ENCODE measurements around the gene PRRT1B. TPM values are rescaled to one million over a fixed set of nuclear protein-coding genes. Genes with fewer than 3 reads are reported as not detected.

The PRRT1B gene
- total RNA-seq, 1 experiment from 2014 or later = 1.2 TPM

DNA sequence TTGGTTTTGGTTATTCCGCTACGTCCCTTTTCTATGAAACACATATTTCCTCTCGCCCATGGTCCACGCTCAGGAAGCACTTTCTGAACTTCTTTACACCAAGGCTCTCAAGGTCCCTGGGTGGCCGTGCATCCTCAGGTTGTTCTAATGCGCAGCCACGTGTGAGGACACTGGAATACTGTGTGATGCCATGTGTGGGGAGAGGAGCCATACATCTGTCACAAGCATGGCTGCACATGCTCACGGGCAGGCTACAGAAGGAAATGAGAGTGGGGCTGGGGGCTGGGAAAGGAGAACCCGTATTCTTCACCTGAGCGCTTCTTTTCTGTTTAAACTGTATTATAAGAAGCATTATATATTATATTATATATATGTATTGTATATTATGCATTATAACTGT is 36.7 kb downstream of the PRRT1B start:
- Mint-ChIP-seq H3K36me3 (peaks cover 13% of the 10 kb centered on the region), H3K4me1 (no peaks in the 10 kb centered on the region), H3K4me3 (no peak overlapping the region), H3K27ac (no peak overlapping the region), H3K27me3 (ENCODE audit: low read depth) (no peaks in the 10 kb centered on the region), H3K9me3 (no peaks in the 10 kb centered on the region)
- ChIA-PET POLR2A (no interaction called here), CTCF (no interaction called here)
- ATAC-seq (no peak), DNase-seq (ENCODE audit: low spot score) (no peak)
- TF ChIP-seq, protein P1, sequence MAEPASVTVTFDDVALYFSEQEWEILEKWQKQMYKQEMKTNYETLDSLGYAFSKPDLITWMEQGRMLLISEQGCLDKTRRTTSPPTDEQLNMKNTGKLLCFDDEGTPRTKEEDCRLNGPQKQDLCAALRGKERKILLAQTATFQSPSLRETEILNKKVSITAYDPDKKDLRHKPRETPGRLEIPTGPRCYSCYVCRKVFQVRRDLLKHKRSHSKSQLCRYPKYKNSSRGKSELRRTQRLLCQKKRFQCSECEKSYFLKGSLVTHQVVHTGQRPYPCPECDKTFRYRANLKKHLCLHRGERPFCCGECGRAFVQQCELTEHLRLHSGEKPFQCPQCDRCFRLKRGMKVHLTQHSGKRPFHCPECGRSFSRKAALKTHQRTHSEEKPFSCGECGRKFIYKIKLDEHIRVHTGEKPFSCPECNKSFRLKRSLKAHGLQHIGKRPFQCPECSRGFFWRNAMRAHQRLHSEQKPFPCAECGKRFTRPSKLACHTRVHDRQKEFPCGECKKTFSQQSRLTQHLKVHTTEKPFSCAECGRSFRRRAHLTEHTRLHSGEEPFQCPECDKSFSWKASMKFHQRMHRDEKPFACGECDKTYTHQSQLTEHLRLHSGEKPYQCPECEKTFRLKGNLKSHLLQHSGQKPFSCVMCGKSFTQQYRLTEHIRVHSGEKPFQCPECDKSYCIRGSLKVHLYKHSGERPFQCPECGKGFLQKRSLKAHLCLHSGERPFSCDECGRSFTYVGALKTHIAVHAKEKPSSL (CRISPR knock-in tag; conservative IDR thresholded peaks at IDR 0.05) = no peak
- TF ChIP-seq, protein P2, sequence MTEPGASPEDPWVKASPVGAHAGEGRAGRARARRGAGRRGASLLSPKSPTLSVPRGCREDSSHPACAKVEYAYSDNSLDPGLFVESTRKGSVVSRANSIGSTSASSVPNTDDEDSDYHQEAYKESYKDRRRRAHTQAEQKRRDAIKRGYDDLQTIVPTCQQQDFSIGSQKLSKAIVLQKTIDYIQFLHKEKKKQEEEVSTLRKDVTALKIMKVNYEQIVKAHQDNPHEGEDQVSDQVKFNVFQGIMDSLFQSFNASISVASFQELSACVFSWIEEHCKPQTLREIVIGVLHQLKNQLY (CRISPR knock-in tag; IDR thresholded peaks at IDR 0.05) = no peak
- TF ChIP-seq IRF2 (CRISPR knock-in tag; IDR thresholded peaks at IDR 0.05; ENCODE audit: borderline replicate concordance, low read depth) = no peak
- TF ChIP-seq JUN (CRISPR knock-in tag; IDR thresholded peaks at IDR 0.05) = no peak
- no peak for TF ChIP-seq ZNF232 (CRISPR knock-in tag; IDR thresholded peaks at IDR 0.05)
- TF ChIP-seq, protein P3, sequence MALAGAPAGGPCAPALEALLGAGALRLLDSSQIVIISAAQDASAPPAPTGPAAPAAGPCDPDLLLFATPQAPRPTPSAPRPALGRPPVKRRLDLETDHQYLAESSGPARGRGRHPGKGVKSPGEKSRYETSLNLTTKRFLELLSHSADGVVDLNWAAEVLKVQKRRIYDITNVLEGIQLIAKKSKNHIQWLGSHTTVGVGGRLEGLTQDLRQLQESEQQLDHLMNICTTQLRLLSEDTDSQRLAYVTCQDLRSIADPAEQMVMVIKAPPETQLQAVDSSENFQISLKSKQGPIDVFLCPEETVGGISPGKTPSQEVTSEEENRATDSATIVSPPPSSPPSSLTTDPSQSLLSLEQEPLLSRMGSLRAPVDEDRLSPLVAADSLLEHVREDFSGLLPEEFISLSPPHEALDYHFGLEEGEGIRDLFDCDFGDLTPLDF (CRISPR knock-in tag; IDR thresholded peaks at IDR 0.05) = no peak
- TF ChIP-seq, protein P4, sequence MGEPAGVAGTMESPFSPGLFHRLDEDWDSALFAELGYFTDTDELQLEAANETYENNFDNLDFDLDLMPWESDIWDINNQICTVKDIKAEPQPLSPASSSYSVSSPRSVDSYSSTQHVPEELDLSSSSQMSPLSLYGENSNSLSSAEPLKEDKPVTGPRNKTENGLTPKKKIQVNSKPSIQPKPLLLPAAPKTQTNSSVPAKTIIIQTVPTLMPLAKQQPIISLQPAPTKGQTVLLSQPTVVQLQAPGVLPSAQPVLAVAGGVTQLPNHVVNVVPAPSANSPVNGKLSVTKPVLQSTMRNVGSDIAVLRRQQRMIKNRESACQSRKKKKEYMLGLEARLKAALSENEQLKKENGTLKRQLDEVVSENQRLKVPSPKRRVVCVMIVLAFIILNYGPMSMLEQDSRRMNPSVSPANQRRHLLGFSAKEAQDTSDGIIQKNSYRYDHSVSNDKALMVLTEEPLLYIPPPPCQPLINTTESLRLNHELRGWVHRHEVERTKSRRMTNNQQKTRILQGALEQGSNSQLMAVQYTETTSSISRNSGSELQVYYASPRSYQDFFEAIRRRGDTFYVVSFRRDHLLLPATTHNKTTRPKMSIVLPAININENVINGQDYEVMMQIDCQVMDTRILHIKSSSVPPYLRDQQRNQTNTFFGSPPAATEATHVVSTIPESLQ (CRISPR knock-in tag; IDR thresholded peaks at IDR 0.05) = no peak

DNA sequence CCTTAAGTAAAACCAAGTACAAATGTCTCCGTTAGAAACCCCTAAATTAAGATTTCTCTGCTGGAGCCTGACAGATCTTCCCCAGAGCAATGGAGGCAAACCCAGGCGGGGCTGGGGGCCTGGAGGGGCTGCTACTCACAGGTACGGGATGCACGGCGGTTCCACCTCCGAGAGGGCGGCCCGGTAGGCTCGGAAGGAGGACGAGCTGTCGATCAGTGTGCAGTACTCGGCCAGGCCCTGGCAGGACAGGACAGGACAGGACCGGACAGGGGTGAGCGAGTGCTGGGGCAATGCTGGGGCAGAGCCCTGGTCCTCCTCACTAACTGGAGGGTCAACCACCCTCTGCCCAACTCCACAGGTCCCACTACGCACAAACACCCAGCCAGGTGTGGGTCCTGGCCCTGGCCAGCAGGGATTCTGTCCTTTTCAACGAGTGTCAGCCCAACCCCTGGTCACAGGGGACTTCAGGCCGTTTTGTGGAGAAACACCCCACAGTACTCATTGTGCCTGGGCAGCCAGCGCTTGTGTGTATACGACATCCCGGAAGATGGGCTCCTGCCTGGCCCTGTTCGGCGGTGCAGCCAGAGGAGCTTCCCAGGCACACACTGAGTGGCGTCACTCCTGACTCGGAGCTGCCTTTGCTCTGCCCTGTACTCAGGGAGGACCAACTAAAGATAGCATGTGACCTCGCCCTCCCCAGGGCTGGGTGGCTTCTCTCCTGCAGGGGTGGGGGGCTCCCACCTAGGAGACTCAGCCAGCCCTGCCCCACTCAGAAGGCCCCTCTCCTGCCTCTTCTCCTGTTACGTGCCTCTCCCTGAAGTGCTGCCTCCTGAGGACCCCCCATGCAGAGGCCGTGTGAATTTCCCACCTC is 37.4 kb downstream of the PRRT1B start:
- Mint-ChIP-seq H3K4me3 (no peak overlapping the region), H3K27ac (no peak overlapping the region), H3K4me1 (no peaks in the 10 kb centered on the region), H3K36me3 (peaks cover 13% of the 10 kb centered on the region), H3K27me3 (ENCODE audit: low read depth) (no peaks in the 10 kb centered on the region), H3K9me3 (no peaks in the 10 kb centered on the region)
- no peak for ATAC-seq
- ChIA-PET POLR2A (interaction anchor here (0.5 kb wide), 1 partner anchor 232 kb away, joined by 3 read pairs; no protein-coding TSS in a partner anchor), CTCF (no interaction called here)
- TF ChIP-seq, protein P5, sequence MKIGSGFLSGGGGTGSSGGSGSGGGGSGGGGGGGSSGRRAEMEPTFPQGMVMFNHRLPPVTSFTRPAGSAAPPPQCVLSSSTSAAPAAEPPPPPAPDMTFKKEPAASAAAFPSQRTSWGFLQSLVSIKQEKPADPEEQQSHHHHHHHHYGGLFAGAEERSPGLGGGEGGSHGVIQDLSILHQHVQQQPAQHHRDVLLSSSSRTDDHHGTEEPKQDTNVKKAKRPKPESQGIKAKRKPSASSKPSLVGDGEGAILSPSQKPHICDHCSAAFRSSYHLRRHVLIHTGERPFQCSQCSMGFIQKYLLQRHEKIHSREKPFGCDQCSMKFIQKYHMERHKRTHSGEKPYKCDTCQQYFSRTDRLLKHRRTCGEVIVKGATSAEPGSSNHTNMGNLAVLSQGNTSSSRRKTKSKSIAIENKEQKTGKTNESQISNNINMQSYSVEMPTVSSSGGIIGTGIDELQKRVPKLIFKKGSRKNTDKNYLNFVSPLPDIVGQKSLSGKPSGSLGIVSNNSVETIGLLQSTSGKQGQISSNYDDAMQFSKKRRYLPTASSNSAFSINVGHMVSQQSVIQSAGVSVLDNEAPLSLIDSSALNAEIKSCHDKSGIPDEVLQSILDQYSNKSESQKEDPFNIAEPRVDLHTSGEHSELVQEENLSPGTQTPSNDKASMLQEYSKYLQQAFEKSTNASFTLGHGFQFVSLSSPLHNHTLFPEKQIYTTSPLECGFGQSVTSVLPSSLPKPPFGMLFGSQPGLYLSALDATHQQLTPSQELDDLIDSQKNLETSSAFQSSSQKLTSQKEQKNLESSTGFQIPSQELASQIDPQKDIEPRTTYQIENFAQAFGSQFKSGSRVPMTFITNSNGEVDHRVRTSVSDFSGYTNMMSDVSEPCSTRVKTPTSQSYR (CRISPR knock-in tag; IDR thresholded peaks at IDR 0.05) = no peak
- no peak for TF ChIP-seq TCF7 (CRISPR knock-in tag; IDR thresholded peaks at IDR 0.05; ENCODE audit: low read depth)
- TF ChIP-seq, protein P6, sequence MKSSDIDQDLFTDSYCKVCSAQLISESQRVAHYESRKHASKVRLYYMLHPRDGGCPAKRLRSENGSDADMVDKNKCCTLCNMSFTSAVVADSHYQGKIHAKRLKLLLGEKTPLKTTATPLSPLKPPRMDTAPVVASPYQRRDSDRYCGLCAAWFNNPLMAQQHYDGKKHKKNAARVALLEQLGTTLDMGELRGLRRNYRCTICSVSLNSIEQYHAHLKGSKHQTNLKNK (CRISPR knock-in tag; IDR thresholded peaks at IDR 0.05) = no peak
- TF ChIP-seq, protein P4 (CRISPR knock-in tag; IDR thresholded peaks at IDR 0.05) = no peak
- TF ChIP-seq, protein P7, sequence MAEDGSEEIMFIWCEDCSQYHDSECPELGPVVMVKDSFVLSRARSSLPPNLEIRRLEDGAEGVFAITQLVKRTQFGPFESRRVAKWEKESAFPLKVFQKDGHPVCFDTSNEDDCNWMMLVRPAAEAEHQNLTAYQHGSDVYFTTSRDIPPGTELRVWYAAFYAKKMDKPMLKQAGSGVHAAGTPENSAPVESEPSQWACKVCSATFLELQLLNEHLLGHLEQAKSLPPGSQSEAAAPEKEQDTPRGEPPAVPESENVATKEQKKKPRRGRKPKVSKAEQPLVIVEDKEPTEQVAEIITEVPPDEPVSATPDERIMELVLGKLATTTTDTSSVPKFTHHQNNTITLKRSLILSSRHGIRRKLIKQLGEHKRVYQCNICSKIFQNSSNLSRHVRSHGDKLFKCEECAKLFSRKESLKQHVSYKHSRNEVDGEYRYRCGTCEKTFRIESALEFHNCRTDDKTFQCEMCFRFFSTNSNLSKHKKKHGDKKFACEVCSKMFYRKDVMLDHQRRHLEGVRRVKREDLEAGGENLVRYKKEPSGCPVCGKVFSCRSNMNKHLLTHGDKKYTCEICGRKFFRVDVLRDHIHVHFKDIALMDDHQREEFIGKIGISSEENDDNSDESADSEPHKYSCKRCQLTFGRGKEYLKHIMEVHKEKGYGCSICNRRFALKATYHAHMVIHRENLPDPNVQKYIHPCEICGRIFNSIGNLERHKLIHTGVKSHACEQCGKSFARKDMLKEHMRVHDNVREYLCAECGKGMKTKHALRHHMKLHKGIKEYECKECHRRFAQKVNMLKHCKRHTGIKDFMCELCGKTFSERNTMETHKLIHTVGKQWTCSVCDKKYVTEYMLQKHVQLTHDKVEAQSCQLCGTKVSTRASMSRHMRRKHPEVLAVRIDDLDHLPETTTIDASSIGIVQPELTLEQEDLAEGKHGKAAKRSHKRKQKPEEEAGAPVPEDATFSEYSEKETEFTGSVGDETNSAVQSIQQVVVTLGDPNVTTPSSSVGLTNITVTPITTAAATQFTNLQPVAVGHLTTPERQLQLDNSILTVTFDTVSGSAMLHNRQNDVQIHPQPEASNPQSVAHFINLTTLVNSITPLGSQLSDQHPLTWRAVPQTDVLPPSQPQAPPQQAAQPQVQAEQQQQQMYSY (CRISPR knock-in tag; IDR thresholded peaks at IDR 0.05) = no peak
- no peak for TF ChIP-seq FOXJ3 (CRISPR knock-in tag; IDR thresholded peaks at IDR 0.05; ENCODE audit: borderline replicate concordance)
- TF ChIP-seq TP53 (CRISPR knock-in tag; IDR thresholded peaks at IDR 0.05) = no peak
- no peak for TF ChIP-seq FOXK1 (CRISPR knock-in tag; IDR thresholded peaks at IDR 0.05)
- TF ChIP-seq NR2C2 (CRISPR knock-in tag; IDR thresholded peaks at IDR 0.05) = no peak
- no peak for TF ChIP-seq ZNF423 (CRISPR knock-in tag; IDR thresholded peaks at IDR 0.05)
- no peak for TF ChIP-seq RELA (CRISPR knock-in tag; IDR thresholded peaks at IDR 0.05; ENCODE audit: borderline replicate concordance)
- no peak for DNase-seq (ENCODE audit: low spot score)
